Osteoblast (primary cell): Measurements from ENCODE around the gene NHSL2. TPM values are rescaled to one million over a fixed set of nuclear protein-coding genes. Genes with fewer than 3 reads are reported as not detected.
A peak's percentile ranks its signal among the peaks of the same experiment; 100 is the strongest.

Experiments
- DNase-seq: peaks from one replicate; pipeline ENCODE4 v3.0.0; 2011; ENCODE audit warnings: low spot score, mixed read lengths; ENCODE audit not compliant: insufficient read length; ENCODE audit errors: missing footprints
- H2AFZ ChIP-seq: 2 replicates; pipeline ENCODE4 v1.6.0; 2011; ENCODE audit warnings: mild to moderate bottlenecking, low read length
- H3K27ac ChIP-seq: 2 replicates; pipeline ENCODE4 v1.5.1; 2011; ENCODE audit warnings: mild to moderate bottlenecking, low read depth, low read length, moderate library complexity
- H3K27me3 ChIP-seq: 2 replicates; pipeline ENCODE4 v1.6.0; 2012; ENCODE audit warnings: mild to moderate bottlenecking, control low read depth, inconsistent platforms, low read length, moderate library complexity; ENCODE audit not compliant: insufficient read depth
- H3K36me3 ChIP-seq: 2 replicates; pipeline ENCODE4 v1.5.1; 2011; ENCODE audit warnings: mild to moderate bottlenecking, low read length, control low read depth, moderate library complexity; ENCODE audit not compliant: insufficient read depth
- H3K4me1 ChIP-seq: 2 replicates; pipeline ENCODE4 v1.5.1; 2011; ENCODE audit warnings: mild to moderate bottlenecking, low read length, control low read depth, moderate library complexity; ENCODE audit not compliant: insufficient read depth
- H3K4me2 ChIP-seq: 2 replicates; pipeline ENCODE4 v1.6.0; 2011; ENCODE audit warnings: mild to moderate bottlenecking, low read length; ENCODE audit not compliant: insufficient read depth
- H3K4me3 ChIP-seq: fragments of 200-600 bp; sonication (generic); 3 replicates; pipeline ENCODE4 v1.5.1; 2012; ENCODE audit warnings: mild to moderate bottlenecking, low read length, inconsistent platforms; ENCODE audit not compliant: insufficient read depth
- H3K79me2 ChIP-seq: 2 replicates; pipeline ENCODE4 v1.6.0; 2012; ENCODE audit warnings: mild to moderate bottlenecking, low read length, control low read depth, inconsistent platforms; ENCODE audit not compliant: insufficient read depth
- H3K9me3 ChIP-seq: 2 replicates; pipeline ENCODE4 v1.5.1; 2011; ENCODE audit warnings: low read depth, low read length, control low read depth
- H4K20me1 ChIP-seq: 2 replicates; pipeline ENCODE4 v1.6.0; 2012; ENCODE audit warnings: mild to moderate bottlenecking, low read length, control low read depth; ENCODE audit not compliant: insufficient read depth
- total RNA-seq: library from RNA; depleted of rRNA; stranded (reverse); fragments of >200 nt; gene quantifications from 2 replicates; pipeline ENCODE4 v1.2.3, GENCODE V29; 2012
- TF ChIP-seq, protein P1 (sequence below): IDR thresholded peaks from 2 replicates; pipeline ENCODE4 v1.5.1; 2011; ENCODE audit warnings: mild to moderate bottlenecking, low read depth, low read length, moderate library complexity; ENCODE audit errors: extremely low read depth

NHSL2 gene
- total RNA-seq, 1 donor: 1.1 TPM

DNA sequence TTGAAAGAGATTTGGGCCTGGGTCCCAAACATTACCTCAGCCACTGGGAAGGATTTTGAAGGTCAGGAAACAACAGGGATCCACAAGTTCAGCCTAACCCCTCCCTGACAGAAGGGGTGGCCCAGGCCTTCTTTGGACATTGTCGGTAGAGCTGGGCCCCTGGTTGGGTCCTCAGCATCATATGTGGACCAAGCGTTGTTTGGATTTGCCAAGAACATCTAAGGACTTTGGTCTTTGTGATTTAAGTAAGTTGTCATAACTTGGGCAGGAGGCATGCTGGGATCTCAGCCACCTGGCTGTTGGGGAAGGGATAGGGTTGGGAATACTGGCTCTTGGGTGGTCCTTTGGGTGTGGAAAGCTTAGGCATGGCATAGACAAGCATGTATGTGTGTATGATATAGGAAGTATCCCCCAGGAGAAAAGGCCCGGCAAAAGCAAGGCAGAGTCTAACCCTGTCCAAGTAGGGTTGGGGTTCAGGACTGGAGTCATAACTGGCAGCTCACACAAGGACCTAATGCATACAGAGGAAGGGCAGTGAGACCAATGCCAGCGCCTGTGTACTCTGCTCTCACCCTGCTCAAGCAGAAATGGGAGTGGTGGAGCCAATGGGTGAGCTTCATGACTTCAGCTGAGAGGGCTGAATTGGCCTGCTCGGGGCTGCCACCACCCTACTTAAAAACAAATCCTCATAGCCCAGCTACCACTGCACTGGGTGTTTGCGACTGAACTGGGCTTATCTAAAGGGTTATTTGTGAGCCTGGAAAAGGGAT lies 118.2 kb downstream of the NHSL2 start:
- no peak overlapping the region for H3K4me3 ChIP-seq
- peaks cover 3% of the 10 kb centered on the region for H4K20me1 ChIP-seq
- peak overlapping the region; percentile 35 for H3K4me2 ChIP-seq
- H3K36me3 ChIP-seq: no peaks in the 10 kb centered on the region
- peak overlapping the region; percentile 50 for H3K27ac ChIP-seq
- no peaks in the 10 kb centered on the region for H3K9me3 ChIP-seq
- TF ChIP-seq, protein P1, sequence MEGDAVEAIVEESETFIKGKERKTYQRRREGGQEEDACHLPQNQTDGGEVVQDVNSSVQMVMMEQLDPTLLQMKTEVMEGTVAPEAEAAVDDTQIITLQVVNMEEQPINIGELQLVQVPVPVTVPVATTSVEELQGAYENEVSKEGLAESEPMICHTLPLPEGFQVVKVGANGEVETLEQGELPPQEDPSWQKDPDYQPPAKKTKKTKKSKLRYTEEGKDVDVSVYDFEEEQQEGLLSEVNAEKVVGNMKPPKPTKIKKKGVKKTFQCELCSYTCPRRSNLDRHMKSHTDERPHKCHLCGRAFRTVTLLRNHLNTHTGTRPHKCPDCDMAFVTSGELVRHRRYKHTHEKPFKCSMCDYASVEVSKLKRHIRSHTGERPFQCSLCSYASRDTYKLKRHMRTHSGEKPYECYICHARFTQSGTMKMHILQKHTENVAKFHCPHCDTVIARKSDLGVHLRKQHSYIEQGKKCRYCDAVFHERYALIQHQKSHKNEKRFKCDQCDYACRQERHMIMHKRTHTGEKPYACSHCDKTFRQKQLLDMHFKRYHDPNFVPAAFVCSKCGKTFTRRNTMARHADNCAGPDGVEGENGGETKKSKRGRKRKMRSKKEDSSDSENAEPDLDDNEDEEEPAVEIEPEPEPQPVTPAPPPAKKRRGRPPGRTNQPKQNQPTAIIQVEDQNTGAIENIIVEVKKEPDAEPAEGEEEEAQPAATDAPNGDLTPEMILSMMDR: no peak
- H3K4me1 ChIP-seq: peaks cover 29% of the 10 kb centered on the region
- peaks cover 28% of the 10 kb centered on the region for H3K27me3 ChIP-seq
- H3K79me2 ChIP-seq: no peaks in the 10 kb centered on the region
- H2AFZ ChIP-seq: no peak overlapping the region
- DNase-seq: no peak

DNA sequence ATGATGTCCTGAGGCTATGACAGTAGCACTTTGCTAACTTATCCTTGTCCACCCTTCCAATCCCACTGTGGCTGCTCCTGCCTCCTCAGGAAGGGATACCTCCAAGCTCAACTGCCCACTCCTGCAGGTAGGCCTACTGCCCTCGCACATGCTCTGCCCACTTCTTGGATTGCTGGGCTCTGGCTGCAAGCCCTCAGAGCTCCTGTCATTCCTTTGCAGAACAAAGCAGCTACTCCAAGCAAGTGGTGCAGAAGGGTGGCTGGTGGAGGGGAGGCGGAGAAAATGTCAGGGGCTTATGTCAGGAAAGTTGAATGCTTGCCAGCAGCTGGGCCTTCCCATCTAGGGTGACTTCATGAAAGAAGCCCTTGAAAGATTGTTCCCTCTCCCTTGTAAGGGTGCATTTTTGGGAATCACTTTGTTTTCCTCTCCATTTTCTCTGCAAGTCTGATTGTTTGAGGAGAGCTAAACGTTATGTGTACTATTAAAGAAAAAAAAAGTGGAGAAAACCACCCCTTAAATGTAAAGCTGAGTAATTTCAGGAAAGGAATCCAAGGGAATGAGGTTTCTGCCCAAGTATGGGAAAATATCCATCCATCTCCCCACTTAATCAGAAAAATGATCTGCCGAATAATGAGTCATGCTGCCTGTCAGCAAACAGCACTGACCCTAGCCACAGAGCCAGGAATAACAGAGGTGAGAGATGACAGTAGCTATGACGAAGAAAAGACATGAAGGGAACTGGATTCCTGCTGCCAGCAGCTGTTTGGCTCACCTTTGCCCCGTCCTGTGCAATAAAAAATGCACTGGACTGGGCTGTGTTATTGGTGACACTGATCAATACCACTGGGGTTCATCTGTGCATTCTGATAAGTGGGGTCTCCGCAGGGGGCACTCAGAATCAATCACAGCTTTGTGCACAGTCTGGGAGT lies 119.1 kb downstream of the NHSL2 start:
- H3K4me3 ChIP-seq: no peak overlapping the region
- H3K79me2 ChIP-seq: no peaks in the 10 kb centered on the region
- H3K36me3 ChIP-seq: no peaks in the 10 kb centered on the region
- peaks cover 29% of the 10 kb centered on the region for H3K4me1 ChIP-seq
- no peaks in the 10 kb centered on the region for H3K9me3 ChIP-seq
- H3K4me2 ChIP-seq: peak overlapping the region; percentile 18
- H4K20me1 ChIP-seq: peaks cover 3% of the 10 kb centered on the region
- H3K27ac ChIP-seq: peak overlapping the region; percentile 50
- TF ChIP-seq, protein P1: no peak
- peaks cover 24% of the 10 kb centered on the region for H3K27me3 ChIP-seq
- DNase-seq: no peak
- no peak overlapping the region for H2AFZ ChIP-seq

DNA sequence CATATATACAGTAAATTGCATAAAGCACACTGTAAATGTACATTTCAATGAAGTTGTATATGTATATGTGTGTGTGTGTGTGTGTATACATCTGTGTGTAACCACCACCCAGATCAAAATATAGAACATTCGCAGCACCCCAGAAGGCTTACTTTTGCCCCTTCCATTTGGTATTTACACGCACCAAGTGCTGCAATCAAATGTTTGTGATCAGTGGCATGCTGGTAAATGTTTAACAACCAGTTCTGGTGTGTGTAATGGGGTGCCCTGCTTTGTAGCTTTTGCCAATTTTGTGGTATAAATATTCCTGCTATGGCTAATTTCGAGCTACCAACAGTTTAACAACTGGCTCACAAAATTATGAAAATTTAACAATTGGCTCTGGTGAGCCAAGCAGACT lies 119.8 kb downstream of the NHSL2 start:
- Histone ChIP-seq H3K27me3 (peaks cover 24% of the 10 kb centered on the region), H3K36me3 (no peaks in the 10 kb centered on the region), H3K79me2 (no peaks in the 10 kb centered on the region), H3K4me1 (peaks cover 29% of the 10 kb centered on the region), H3K4me3 (no peak overlapping the region), H3K9me3 (no peaks in the 10 kb centered on the region), H4K20me1 (peaks cover 3% of the 10 kb centered on the region), H3K27ac (peak overlapping the region; percentile 13), H3K4me2 (peak overlapping the region; percentile 18), H2AFZ (no peak overlapping the region)
- DNase-seq: no peak
- TF ChIP-seq, protein P1: no peak

DNA sequence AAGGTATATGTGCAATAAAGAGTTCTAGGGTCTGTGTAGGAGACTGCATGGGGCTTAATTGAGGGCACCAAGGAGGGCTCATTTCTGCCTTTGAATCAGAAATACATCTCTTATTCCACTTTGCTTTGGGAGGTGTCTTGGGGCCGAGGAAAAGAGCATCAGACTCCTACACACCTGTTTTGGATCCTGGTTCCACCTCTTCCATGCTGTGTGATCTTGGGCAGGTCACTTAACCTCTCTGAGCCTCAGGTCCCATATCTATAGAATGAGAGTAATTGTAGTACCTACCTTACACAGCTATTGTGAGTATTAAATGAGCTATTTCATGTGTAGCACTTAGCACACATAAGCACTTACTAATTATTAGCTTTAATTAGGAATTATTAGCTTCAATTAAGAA lies 120.5 kb downstream of the NHSL2 start:
- H3K4me3 ChIP-seq: no peak overlapping the region
- DNase-seq: no peak
- H3K79me2 ChIP-seq: no peaks in the 10 kb centered on the region
- no peak overlapping the region for H3K4me2 ChIP-seq
- H3K9me3 ChIP-seq: no peaks in the 10 kb centered on the region
- H2AFZ ChIP-seq: no peak overlapping the region
- H3K36me3 ChIP-seq: no peaks in the 10 kb centered on the region
- TF ChIP-seq, protein P1: no peak
- no peak overlapping the region for H3K27ac ChIP-seq
- H3K4me1 ChIP-seq: peaks cover 29% of the 10 kb centered on the region
- H3K27me3 ChIP-seq: peaks cover 26% of the 10 kb centered on the region
- H4K20me1 ChIP-seq: peaks cover 3% of the 10 kb centered on the region
